MM.1S (cell line): ENCODE measurements around the gene SLC38A11.

ENCODE experiments used
- CTCF ChIP-seq: fragments of 300-600 bp; sonication (generic); IDR thresholded peaks from 2 replicates; pipeline ENCODE4 v1.5.1; 2016; ENCODE audit warnings: antibody characterized with exemption, low read length, mixed read lengths
- EZH2 ChIP-seq: fragments of 300-600 bp; sonication (generic); optimal IDR thresholded peaks from 2 replicates; pipeline ENCODE3; 2017; ENCODE audit warnings: low read depth, mild to moderate bottlenecking, antibody characterized with exemption, low read length, mixed read lengths

GRCh38 chr2:164852086-164852485 is 103.2 kb downstream of the SLC38A11 start:
- TF ChIP-seq CTCF: no peak
- no peak for TF ChIP-seq EZH2
